ENCODE results near the gene FLAD1. TPM values are rescaled to one million over a fixed set of nuclear protein-coding genes. Genes with fewer than 3 reads are reported as not detected.

Gene FLAD1
- total RNA-seq, 4 donors from 2014 or later = 19.5 to 29.6 (median 23.0) TPM

GRCh38 chr1:155003766-155004351 lies 20.7 kb downstream of the FLAD1 start:
- Histone ChIP-seq H3K27me3 (no peaks in the 10 kb centered on the region), H3K27ac (replicated peaks in 1 of 4) (peak overlapping the region; percentile 97 to 99 (median 98)), H3K36me3 (no peaks in the 10 kb centered on the region), H3K4me1 (peaks cover 60 to 75% (median 70%) of the 10 kb centered on the region in 4 donors), H3K4me3 (peak overlapping the region; percentile 80 to 97 (median 92)), H3K9me3 (no peaks in the 10 kb centered on the region)
- TF ChIP-seq CTCF (IDR thresholded peaks at IDR 0.05) = no peak
- peak; percentile 42 to 57 for TF ChIP-seq POLR2AphosphoS5 (IDR thresholded peaks at IDR 0.05)
- peak; percentile 33 for TF ChIP-seq POLR2A (IDR thresholded peaks at IDR 0.05; ENCODE audit: low read depth)
- no peak for TF ChIP-seq EP300 (IDR thresholded peaks at IDR 0.05)
- DNase-seq (ENCODE audit: extremely low spot score) = no peak
- intact Hi-C loops (cut with DNase I) = no loop called here
- 20% methylated on average over 1 of the region's 34 CpGs for WGBS

- H3K9me3 ChIP-seq = no peaks in the 10 kb centered on the region
- H3K4me1 ChIP-seq = peaks cover 55 to 75% (median 68%) of the 10 kb centered on the region in 4 donors
- H3K36me3 ChIP-seq = peaks cover 0 to 4% (median 2%) of the 10 kb centered on the region in 4 donors
- TF ChIP-seq POLR2AphosphoS5 (IDR thresholded peaks at IDR 0.05) (no peak), CTCF (IDR thresholded peaks at IDR 0.05) (no peak), EP300 (IDR thresholded peaks at IDR 0.05) (no peak), POLR2A (IDR thresholded peaks at IDR 0.05; ENCODE audit: low read depth) (no peak)
- intact Hi-C loops (cut with DNase I) = no loop called here
- peak overlapping the region; percentile 97 to 99 (median 98) for H3K27ac ChIP-seq (replicated peaks in 1 of 4)
- 80% methylated on average over 1 of the region's 5 CpGs for WGBS
- H3K27me3 ChIP-seq = no peaks in the 10 kb centered on the region
- no peak for DNase-seq (ENCODE audit: extremely low spot score)
- peak overlapping the region; percentile 80 to 97 (median 92) for H3K4me3 ChIP-seq
Observed at GRCh38 chr1:155004352-155005075, 21.4 kb downstream of the FLAD1 start.

GRCh38 chr1:155005076-155006011 lies 22.2 kb downstream of the FLAD1 start:
- no peaks in the 10 kb centered on the region for H3K9me3 ChIP-seq
- peak in 1 of 2 donors; percentile 47 for TF ChIP-seq POLR2AphosphoS5 (IDR thresholded peaks at IDR 0.05)
- TF ChIP-seq CTCF (IDR thresholded peaks at IDR 0.05) = no peak
- no peak for TF ChIP-seq EP300 (IDR thresholded peaks at IDR 0.05)
- peaks cover 0 to 7% (median 2%) of the 10 kb centered on the region in 4 donors for H3K36me3 ChIP-seq
- intact Hi-C loops (cut with DNase I) = no loop called here
- no peaks in the 10 kb centered on the region for H3K27me3 ChIP-seq
- peaks cover 47 to 75% (median 64%) of the 10 kb centered on the region in 4 donors for H3K4me1 ChIP-seq
- H3K4me3 ChIP-seq = peak overlapping the region; percentile 80 to 97 (median 92)
- H3K27ac ChIP-seq (replicated peaks in 1 of 4) = peak overlapping the region; percentile 97 to 99 (median 98)
- WGBS = 60% methylated on average over 17 of the region's 17 CpGs
- no peak for DNase-seq (ENCODE audit: extremely low spot score)

- Histone ChIP-seq H3K4me3 (no peak overlapping the region), H3K9me3 (no peaks in the 10 kb centered on the region), H3K27me3 (no peaks in the 10 kb centered on the region), H3K36me3 (peaks cover 0 to 14% (median 5%) of the 10 kb centered on the region in 4 donors), H3K4me1 (peaks cover 53 to 81% (median 74%) of the 10 kb centered on the region in 4 donors), H3K27ac (replicated peaks in 1 of 4) (peak overlapping the region; percentile 97 to 99 (median 98))
- TF ChIP-seq POLR2AphosphoS5 (IDR thresholded peaks at IDR 0.05) (no peak), POLR2A (IDR thresholded peaks at IDR 0.05; ENCODE audit: low read depth) (no peak), EP300 (IDR thresholded peaks at IDR 0.05) (no peak), CTCF (IDR thresholded peaks at IDR 0.05) (no peak)
- 71% methylated on average over 2 of the region's 2 CpGs for WGBS
- intact Hi-C loops (cut with DNase I) = no loop called here
- no peak for DNase-seq (ENCODE audit: extremely low spot score)
Observed at GRCh38 chr1:155006601-155007101, 23.5 kb downstream of the FLAD1 start.
